NCI-H446 treated with DMSO at 0.1 percent for 48 hours (cell line): Measurements from ENCODE around the gene HDHD2.

Experiments used
- DNase-seq: peaks from one replicate; lab custom pipeline; 2025; lab: John Stamatoyannopoulos, UW

HDHD2 gene

DNA sequence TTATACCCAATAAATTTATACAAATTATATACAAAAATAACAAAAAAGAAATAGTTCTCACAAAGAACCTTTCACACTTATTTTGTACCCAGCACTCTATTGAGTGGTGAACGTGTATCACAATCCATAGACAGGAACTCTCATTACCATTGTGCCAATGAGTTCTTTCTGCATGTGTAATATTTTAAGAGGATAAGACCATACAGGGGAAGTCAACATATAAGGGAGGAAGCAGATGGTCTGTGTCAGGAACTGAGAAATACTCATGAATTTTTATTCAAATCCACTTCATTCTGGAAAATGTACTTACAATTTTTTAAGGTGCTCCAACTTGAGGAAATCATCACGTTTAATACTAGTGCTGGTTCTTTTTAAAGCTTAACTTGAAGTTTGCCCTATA, 87.8 kb downstream of the HDHD2 start:
- DNase-seq, result no peak
